HepG2 (cell line): ENCODE results near the gene IPMK. TPM values are rescaled to one million over a fixed set of nuclear protein-coding genes. Genes with fewer than 3 reads are reported as not detected.
A peak's percentile ranks its signal among the peaks of the same experiment; 100 is the strongest.

Source experiments
- CHD4 ChIP-seq: fragments of 200-600 bp; sonication (generic); IDR thresholded peaks from 2 replicates; pipeline ENCODE4 v1.7.0; 2017; ENCODE audit warnings: mild to moderate bottlenecking, low read length, borderline replicate concordance
- HOMEZ ChIP-seq: IDR thresholded peaks from 2 replicates; pipeline ENCODE4 v1.6.1; 2016; ENCODE audit warnings: low read depth
- HOXA9 ChIP-seq: sonication (generic); formaldehyde crosslinking; IDR thresholded peaks from 2 replicates; pipeline ENCODE4 v1.8.1; 2022; ENCODE audit warnings: missing genetic modification reagents, mild to moderate bottlenecking, moderate library complexity, borderline replicate concordance
- MTERF4 ChIP-seq: sonication (generic); formaldehyde crosslinking; IDR thresholded peaks from 2 replicates; pipeline ENCODE4 v1.8.0; 2023; ENCODE audit warnings: mild to moderate bottlenecking, missing genetic modification reagents
- MYPOP ChIP-seq: sonication (generic); formaldehyde crosslinking; IDR thresholded peaks from 2 replicates; pipeline ENCODE4 v1.8.1; 2023; ENCODE audit warnings: mild to moderate bottlenecking, moderate library complexity, missing genetic modification reagents
- NAIF1 ChIP-seq: sonication (generic); formaldehyde crosslinking; IDR thresholded peaks from 2 replicates; pipeline ENCODE4 v1.5.0; 2020; ENCODE audit warnings: mild to moderate bottlenecking, missing genetic modification reagents, borderline replicate concordance
- NFAT5 ChIP-seq: sonication (generic); formaldehyde crosslinking; IDR thresholded peaks from 2 replicates; pipeline ENCODE4 v1.4.0; 2020; ENCODE audit warnings: missing genetic modification reagents
- RBFOX2 ChIP-seq: fragments of 200-400 bp; formaldehyde crosslinking; IDR thresholded peaks from 2 replicates; pipeline ENCODE4 v1.6.1; 2017; ENCODE audit warnings: low read depth, mild to moderate bottlenecking, low read length
- SAP130 ChIP-seq: IDR thresholded peaks from 2 replicates; pipeline ENCODE4 v1.6.1; 2016; ENCODE audit warnings: low read depth
- SMAD9 ChIP-seq: sonication (generic); formaldehyde crosslinking; IDR thresholded peaks from 2 replicates; pipeline ENCODE4 v1.5.1; 2020; ENCODE audit warnings: mild to moderate bottlenecking, missing genetic modification reagents
- YY1 ChIP-seq: IDR thresholded peaks from 2 replicates; pipeline ENCODE4 v1.6.1; 2011; ENCODE audit warnings: low read length, low read depth, moderate library complexity, mild to moderate bottlenecking; ENCODE audit not compliant: insufficient read depth, insufficient replicate concordance
- ZFP91 ChIP-seq: sonication (generic); formaldehyde crosslinking; IDR thresholded peaks from 2 replicates; pipeline ENCODE4 v1.9.0; 2022; ENCODE audit warnings: missing genetic modification reagents, mild to moderate bottlenecking, borderline replicate concordance
- ZNF30 ChIP-seq: sonication (generic); formaldehyde crosslinking; IDR thresholded peaks from 2 replicates; pipeline ENCODE4 v1.5.0; 2020; ENCODE audit warnings: mild to moderate bottlenecking, missing genetic modification reagents
- ZNF570 ChIP-seq: sonication (generic); formaldehyde crosslinking; IDR thresholded peaks from 2 replicates; pipeline ENCODE4 v1.4.0; 2020; ENCODE audit warnings: mild to moderate bottlenecking, missing genetic modification reagents, borderline replicate concordance
- ZNF605 ChIP-seq: sonication (generic); formaldehyde crosslinking; IDR thresholded peaks from 2 replicates; pipeline ENCODE4 v1.8.0; 2022; ENCODE audit warnings: mild to moderate bottlenecking, missing genetic modification reagents
- ZNF670 ChIP-seq: sonication (generic); formaldehyde crosslinking; IDR thresholded peaks from 2 replicates; pipeline ENCODE4 v1.8.0; 2022; ENCODE audit warnings: mild to moderate bottlenecking, missing genetic modification reagents, borderline replicate concordance
- ZSCAN29 ChIP-seq: sonication (generic); formaldehyde crosslinking; conservative IDR thresholded peaks from 2 replicates; pipeline ENCODE4 v1.4.0; 2020; ENCODE audit warnings: mild to moderate bottlenecking, missing genetic modification reagents
- polyA plus RNA-seq, 8 experiments: library from polyadenylated mRNA; depleted of rRNA in 3 of 8; stranded (reverse) in 7 of 8; unstranded in 1 of 8; fragments of >200 nt; fragmentation: Illumina TruSeq in 4 of 8; extraction: Trizol in 4 of 8; gene quantifications; 2 replicates each; pipeline versions ENCODE4 v1.2.1 to v1.2.3, GENCODE V29; 2011 to 2016; ENCODE audit warnings: low read depth in 4 of 8, missing spikeins in 1 of 8, mixed read lengths in 1 of 8; ENCODE audit not compliant: insufficient read depth in 1 of 8
- total RNA-seq, 5 experiments: library from RNA; depleted of rRNA; stranded (reverse); fragments of >200 nt; fragmentation: Illumina TruSeq; extraction: Trizol; gene quantifications; 2 replicates each; pipeline ENCODE4 v1.2.3, GENCODE V29; 2016; ENCODE audit warnings: low read depth in 1 of 5

Gene IPMK
- total and polyA plus RNA-seq, 2 of the 13 experiments (the other 11 are each of a cell fraction or from before 2014, with no cell fraction given): 2.7 to 3.9 TPM

GRCh38 chr10:58266826-58267712 is 625 bp downstream of the IPMK start (continued):
- TF ChIP-seq HOMEZ: no peak
- TF ChIP-seq NFAT5 (CRISPR knock-in tag): no peak
- TF ChIP-seq NAIF1 (CRISPR knock-in tag): no peak
- TF ChIP-seq ZSCAN29 (CRISPR knock-in tag): 0 out of 2 replicates have a peak, but pooled peaks have one; percentile 1
- 0 out of 2 replicates have a peak, but pooled peaks have one; percentile 15 for TF ChIP-seq CHD4
- TF ChIP-seq YY1: no peak
- TF ChIP-seq ZNF570 (CRISPR knock-in tag): 0 out of 2 replicates have a peak, but pooled peaks have one; percentile 38
- no peak for TF ChIP-seq SMAD9 (CRISPR knock-in tag)
- TF ChIP-seq SAP130: peak; percentile 37; the same call in 1 of the 2 replicates
- 0 out of 2 replicates have a peak, but pooled peaks have one; percentile 34 for TF ChIP-seq MYPOP (CRISPR knock-in tag)
- TF ChIP-seq ZFP91 (CRISPR knock-in tag): peak; percentile 27; the same call in 1 of the 2 replicates
- no peak; the same call in 1 of the 2 replicates for TF ChIP-seq RBFOX2
- 0 out of 2 replicates have a peak, but pooled peaks have one; percentile 63 for TF ChIP-seq ZNF670 (CRISPR knock-in tag)
- no peak for TF ChIP-seq HOXA9 (CRISPR knock-in tag)
- TF ChIP-seq ZNF30 (CRISPR knock-in tag): no peak
- peak; percentile 75 for TF ChIP-seq ZNF605 (CRISPR knock-in tag)
- 0 out of 2 replicates have a peak, but pooled peaks have one; percentile 48 for TF ChIP-seq MTERF4 (CRISPR knock-in tag)
